Heart right ventricle (tissue), 16 donors: ENCODE measurements around the gene CHD6. TPM values are rescaled to one million over a fixed set of nuclear protein-coding genes. Genes with fewer than 3 reads are reported as not detected.

Experiments used
- ATAC-seq, 8 donors: fragments of 200-7000 bp; cut with Tn5 transposase; one replicate each; pipeline ENCODE4 v1.9.1; 2020; ENCODE audit warnings: mild to moderate bottlenecking in 8 of 8, moderate library complexity in 8 of 8, moderate number of reproducible peaks in 1 of 8
- DNase-seq, 2 donors: peaks; one replicate each; pipeline ENCODE4 v3.0.0-alpha.2; 2020
- H3K27ac ChIP-seq, 10 donors: fragments of 200-600 bp; sonication (generic) in 2 of 10; one replicate each; pipeline versions ENCODE4 v1.5.0 to v1.8.0; 2020 to 2022; ENCODE audit warnings: mild to moderate bottlenecking in 3 of 10
- H3K27me3 ChIP-seq, 7 donors: fragments of 200-600 bp; one replicate each; pipeline ENCODE4 v1.8.0; 2021 to 2022; ENCODE audit warnings: mild to moderate bottlenecking in 2 of 7
- H3K36me3 ChIP-seq, 9 donors: fragments of 200-600 bp; sonication (generic) in 1 of 9; one replicate each; pipeline versions ENCODE4 v1.5.0 to v1.8.0; 2020 to 2022; ENCODE audit warnings: mild to moderate bottlenecking in 2 of 9
- H3K4me1 ChIP-seq, 9 donors: fragments of 200-600 bp; sonication (generic) in 1 of 9; one replicate each; pipeline versions ENCODE4 v1.5.0 to v1.8.0; 2020 to 2022; ENCODE audit warnings: mild to moderate bottlenecking in 4 of 9
- H3K4me3 ChIP-seq, 10 donors: fragments of 200-600 bp; sonication (generic) in 2 of 10; one replicate each; pipeline versions ENCODE4 v1.5.0 to v1.8.0; 2020 to 2022; ENCODE audit warnings: mild to moderate bottlenecking in 7 of 10, moderate library complexity in 2 of 10
- H3K9me3 ChIP-seq, 11 donors: fragments of 200-600 bp in 10 of 11; sonication (generic) in 2 of 11; one replicate each; pipeline versions ENCODE4 v1.5.0 to v1.8.0; 2013 to 2022; ENCODE audit warnings: mild to moderate bottlenecking in 2 of 11, control low read depth in 1 of 11, moderate library complexity in 1 of 11
- CTCF ChIP-seq, 9 donors: fragments of 200-600 bp; sonication (generic) in 2 of 9; IDR thresholded peaks; one replicate each; pipeline versions ENCODE4 v1.5.0 to v1.8.0; 2021 to 2022; ENCODE audit warnings: antibody characterized with exemption in 9 of 9, mild to moderate bottlenecking in 5 of 9, moderate library complexity in 1 of 9
- WGBS, 2 donors: extraction: QIAGEN DNeasy Blood & Tissue Kit; methylation state at CpG; one replicate each; pipeline ENCODE4 v1.1.7; 2013; ENCODE audit warnings: inconsistent platforms in 1 of 2; 5-methylcytosine and 5-hydroxymethylcytosine counted together
- intact Hi-C, 10 donors: fragments of 100-400 bp; cut with DNase I; formaldehyde crosslinking; loops; one replicate each; pipeline versions ENCODE4 v1.11.1 to v1.14.2; 2022
- polyA plus RNA-seq, 2 donors: library from polyadenylated mRNA; stranded (reverse); fragments of 200-250 nt; gene quantifications; one replicate each; pipeline ENCODE4 v1.2.3, GENCODE V29; 2013
- total RNA-seq, 10 donors: library from RNA; stranded (reverse); fragmentation: NEBNext Ultra II Directional in 3 of 10; extraction: Animal tissue kit (Norgen Biotek cat#: 25700) in 3 of 10; gene quantifications; one replicate each; pipeline versions ENCODE4 v1.2.1 to v1.2.4, GENCODE V29; 2021 to 2023
- donor health status: Arrhythmogenic right ventricular cardiomyopathy.
- donor health status: ischemic (EF 13 %, LVEDD 7.1; RV severe dilation, severe dysfunction).
- donor health status: healthy with polysubstance abuse.
- donor health status: DM: no; HTN: yes; CAD: no.
- donor health status: DM: no; HTN: no; CAD: no.
- donor health status: ischemic (EF 25% LVEDD 6.9; RV normal size, moderate dysfunction).
- donor health status: ischemic (EF 25% LVEDD 5.7; RV mildly dilated, moderate dysfunction).
- donor health status: healthy.
- donor health status: DM: yes; HTN: yes; CAD: no.
- donor health status: Ischemic cardiomyopathy.
- donor health status: ischemic (EF 35%, LVEDD 5.7; RV mildly dilated, moderate dysfunction).
- donor health status: nonischemic (EF 11% LVEDD 7.7; RV severe dilation, severe dysfunction).
- donor health status: DM: yes; HTN: yes; CAD: no.
- donor health status: PGD.
- donor health status: ischemic (EF 29% LVEDD 5.4; RV normal size, mild dysfunction).
- donor health status: nonischemic (EF 23%, LVEDD 6.1; RV moderate dilation, normal function).

The CHD6 gene
- total and polyA plus RNA-seq, 12 donors, result 3.0 to 52.9 (median 39.5) TPM

- Histone ChIP-seq H3K4me1 (peaks cover 0 to 8% (median 2%) of the 10 kb centered on the region in 9 donors), H3K9me3 (peaks cover 0 to 20% (median 12%) of the 10 kb centered on the region in 11 donors), H3K36me3 (peaks cover 0 to 66% (median 18%) of the 10 kb centered on the region in 9 donors), H3K4me3 (no peak overlapping the region), H3K27me3 (no peaks in the 10 kb centered on the region), H3K27ac (no peak overlapping the region)
- no peak for DNase-seq
- ATAC-seq, result no peak
- intact Hi-C loops, result no loop called here
- WGBS, 2 donors, result 89 to 91% methylated on average over 1 of the region's 1 CpG
- TF ChIP-seq CTCF (IDR thresholded peaks at IDR 0.05), result no peak
Measured at GRCh38 chr20:41463567-41463966, 154.6 kb downstream of the CHD6 start.

GRCh38 chr20:41462372-41463161, 155.6 kb downstream of the CHD6 start:
- H3K4me3 ChIP-seq, result no peak overlapping the region
- ATAC-seq, result no peak
- intact Hi-C loops, result no loop called here
- peaks cover 0 to 20% (median 12%) of the 10 kb centered on the region in 11 donors for H3K9me3 ChIP-seq
- H3K36me3 ChIP-seq, result peaks cover 0 to 72% (median 19%) of the 10 kb centered on the region in 9 donors
- no peak overlapping the region for H3K27ac ChIP-seq
- no peak for TF ChIP-seq CTCF (IDR thresholded peaks at IDR 0.05)
- H3K4me1 ChIP-seq, result no peaks in the 10 kb centered on the region
- no peaks in the 10 kb centered on the region for H3K27me3 ChIP-seq
- 97 to 98% methylated on average over 6 of the region's 6 CpGs for WGBS, 2 donors
- no peak for DNase-seq

- Histone ChIP-seq H3K9me3 (no peaks in the 10 kb centered on the region), H3K27me3 (no peaks in the 10 kb centered on the region), H3K36me3 (peaks cover 0 to 72% (median 28%) of the 10 kb centered on the region in 9 donors), H3K27ac (no peak overlapping the region), H3K4me1 (no peaks in the 10 kb centered on the region), H3K4me3 (no peak overlapping the region)
- TF ChIP-seq CTCF (IDR thresholded peaks at IDR 0.05), result no peak
- intact Hi-C loops, result no loop called here
- ATAC-seq (no peak), DNase-seq (no peak)
- WGBS, 2 donors, result 93 to 100% methylated on average over 2 of the region's 2 CpGs
Measured at GRCh38 chr20:41458761-41459160, 159.4 kb downstream of the CHD6 start.

- H3K36me3 ChIP-seq, result peaks cover 0 to 72% (median 40%) of the 10 kb centered on the region in 9 donors
- WGBS, 2 donors, result 95 to 96% methylated on average over 17 of the region's 17 CpGs
Measured at GRCh38 chr20:41457173-41457857, 160.9 kb downstream of the CHD6 start.

More at GRCh38 chr20:41457173-41457857, 160.9 kb downstream of the CHD6 start:
- Histone ChIP-seq H3K9me3 (no peaks in the 10 kb centered on the region), H3K4me3 (no peak overlapping the region), H3K27me3 (no peaks in the 10 kb centered on the region), H3K27ac (no peak overlapping the region), H3K4me1 (no peaks in the 10 kb centered on the region)
- no peak for TF ChIP-seq CTCF (IDR thresholded peaks at IDR 0.05)
- DNase-seq (no peak), ATAC-seq (no peak)
- intact Hi-C loops, result no loop called here
